ENCODE measurements around the gene MCM5. TPM values are rescaled to one million over a fixed set of nuclear protein-coding genes. Genes with fewer than 3 reads are reported as not detected.
A peak's percentile ranks its signal among the peaks of the same experiment; 100 is the strongest.
"Not testable (repeated sequence)": the region's sequence is repeated elsewhere in the genome, so short reads cannot be mapped to it uniquely, and the experiment has no call there.

Gene MCM5
- total RNA-seq, 1 experiment from 2014 or later = 107 TPM

- intact Hi-C loops (cut with micrococcal nuclease; ENCODE audit: unreplicated experiment) = loop anchor here (5.0 kb wide), 1 partner anchor 43 kb away; no protein-coding TSS in a partner anchor
- no peak overlapping the region for H3K4me3 Mint-ChIP-seq (ENCODE audit: unreplicated experiment)
- CTCF ChIA-PET = interaction anchor here (0.6 kb wide), 1 partner anchor 37 kb away, joined by 3 read pairs; no protein-coding TSS in a partner anchor
- H3K4me1 Mint-ChIP-seq (ENCODE audit: low read depth, unreplicated experiment) = peaks cover 5% of the 10 kb centered on the region
- no peak overlapping the region for H3K27ac Mint-ChIP-seq (ENCODE audit: unreplicated experiment)
- H3K27me3 Mint-ChIP-seq (ENCODE audit: insufficient read depth, unreplicated experiment) = no peaks in the 10 kb centered on the region
- no peak for DNase-seq
- no peaks in the 10 kb centered on the region for H3K9me3 Mint-ChIP-seq (ENCODE audit: unreplicated experiment)
- Histone ChIP-seq H3K4me1 (peaks cover 5% of the 10 kb centered on the region), H3K36me3 (ENCODE audit: control insufficient read depth, insufficient read depth, low read length) (no peaks in the 10 kb centered on the region), H3K4me3 (ENCODE audit: low read depth, low read length) (no peak overlapping the region), H3K9me3 (no peaks in the 10 kb centered on the region), H3K27me3 (replicated peaks; ENCODE audit: control insufficient read depth, insufficient read depth, low read length) (no peaks in the 10 kb centered on the region)
- TF ChIP-seq CTCF (IDR thresholded peaks at IDR 0.05; ENCODE audit: insufficient read depth in 1 of 2, low read depth in 1 of 2, low read length in 1 of 2, severe bottlenecking in 1 of 2, unreplicated experiment in 1 of 2) = no peak
- POLR2A ChIA-PET = no interaction called here
- no TSS peak for BruUV-seq (replicated peaks)
- H3K36me3 Mint-ChIP-seq (ENCODE audit: insufficient read depth, unreplicated experiment) = peaks cover 46% of the 10 kb centered on the region
These were observed 5.0 kb upstream of the MCM5 start for GRCh38 chr22:35394810-35395563.

GRCh38 chr22:35396622-35397021 is 3.3 kb upstream of the MCM5 start:
- H3K4me1 ChIP-seq; H3K36me3 ChIP-seq (ENCODE audit: control insufficient read depth, insufficient read depth, low read length); H3K27me3 Mint-ChIP-seq (ENCODE audit: insufficient read depth, unreplicated experiment); DNase-seq; POLR2A ChIA-PET; CTCF ChIA-PET; BruUV-seq (replicated peaks); H3K9me3 Mint-ChIP-seq (ENCODE audit: unreplicated experiment); H3K4me1 Mint-ChIP-seq (ENCODE audit: low read depth, unreplicated experiment); H3K4me3 ChIP-seq (ENCODE audit: low read depth, low read length); H3K4me3 Mint-ChIP-seq (ENCODE audit: unreplicated experiment); H3K27me3 ChIP-seq (replicated peaks; ENCODE audit: control insufficient read depth, insufficient read depth, low read length); H3K9me3 ChIP-seq: not testable (repeated sequence)
- Mint-ChIP-seq H3K36me3 (ENCODE audit: insufficient read depth, unreplicated experiment) (peaks cover 43% of the 10 kb centered on the region), H3K27ac (ENCODE audit: unreplicated experiment) (peak overlapping the region; percentile 69)
- intact Hi-C loops (cut with micrococcal nuclease; ENCODE audit: unreplicated experiment) = loop anchor here (5.0 kb wide), 1 partner anchor 44 kb away; no protein-coding TSS in a partner anchor

- no peaks in the 10 kb centered on the region for H3K27me3 Mint-ChIP-seq (ENCODE audit: insufficient read depth, unreplicated experiment)
- H3K4me3 Mint-ChIP-seq (ENCODE audit: unreplicated experiment) = no peak overlapping the region
- no peaks in the 10 kb centered on the region for H3K9me3 Mint-ChIP-seq (ENCODE audit: unreplicated experiment)
- CTCF ChIA-PET = interaction anchor here (0.6 kb wide), 1 partner anchor 36 kb away, joined by 3 read pairs; no protein-coding TSS in a partner anchor
- H3K4me1 ChIP-seq = peaks cover 5% of the 10 kb centered on the region
- H3K36me3 Mint-ChIP-seq (ENCODE audit: insufficient read depth, unreplicated experiment) = peaks cover 41% of the 10 kb centered on the region
- H3K27me3 ChIP-seq (replicated peaks; ENCODE audit: control insufficient read depth, insufficient read depth, low read length) = no peaks in the 10 kb centered on the region
- peaks cover 5% of the 10 kb centered on the region for H3K4me1 Mint-ChIP-seq (ENCODE audit: low read depth, unreplicated experiment)
- BruUV-seq (replicated peaks) = no TSS peak
- TF ChIP-seq CTCF (IDR thresholded peaks at IDR 0.05; ENCODE audit: insufficient read depth in 1 of 2, low read depth in 1 of 2, low read length in 1 of 2, severe bottlenecking in 1 of 2, unreplicated experiment in 1 of 2) = no peak
- peak in 1 of 2 experiments; percentile 36 for DNase-seq
- POLR2A ChIA-PET = interaction anchor here (0.6 to 0.7 kb wide), 2 partner anchors 19 to 424 kb away, joined by 3 to 5 read pairs; no protein-coding TSS in a partner anchor
- peak overlapping the region; percentile 69 for H3K27ac Mint-ChIP-seq (ENCODE audit: unreplicated experiment)
- intact Hi-C loops (cut with micrococcal nuclease; ENCODE audit: unreplicated experiment) = loop anchor here (5.0 kb wide), 1 partner anchor 45 kb away; no protein-coding TSS in a partner anchor
- H3K36me3 ChIP-seq (ENCODE audit: control insufficient read depth, insufficient read depth, low read length) = peaks cover 2% of the 10 kb centered on the region
- no peak overlapping the region for H3K4me3 ChIP-seq (ENCODE audit: low read depth, low read length)
- no peaks in the 10 kb centered on the region for H3K9me3 ChIP-seq
These were observed 2.6 kb upstream of the MCM5 start for GRCh38 chr22:35397095-35397904.
